ENCODE measurements around the gene SCO1. TPM values are rescaled to one million over a fixed set of nuclear protein-coding genes. Genes with fewer than 3 reads are reported as not detected.

Gene SCO1
- total and polyA plus RNA-seq, 10 of the 15 experiments (the other 5 are each of a cell fraction or from before 2014, with no cell fraction given) = 8.2 to 73.0 (median 37.1) TPM

GRCh38 chr17:10622617-10623485 lies 74.5 kb downstream of the SCO1 start (continued):
- TF ChIP-seq, protein P1, sequence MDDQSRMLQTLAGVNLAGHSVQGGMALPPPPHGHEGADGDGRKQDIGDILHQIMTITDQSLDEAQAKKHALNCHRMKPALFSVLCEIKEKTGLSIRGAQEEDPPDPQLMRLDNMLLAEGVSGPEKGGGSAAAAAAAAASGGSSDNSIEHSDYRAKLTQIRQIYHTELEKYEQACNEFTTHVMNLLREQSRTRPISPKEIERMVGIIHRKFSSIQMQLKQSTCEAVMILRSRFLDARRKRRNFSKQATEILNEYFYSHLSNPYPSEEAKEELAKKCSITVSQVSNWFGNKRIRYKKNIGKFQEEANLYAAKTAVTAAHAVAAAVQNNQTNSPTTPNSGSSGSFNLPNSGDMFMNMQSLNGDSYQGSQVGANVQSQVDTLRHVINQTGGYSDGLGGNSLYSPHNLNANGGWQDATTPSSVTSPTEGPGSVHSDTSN (IDR thresholded peaks at IDR 0.05; ENCODE audit: insufficient replicate concordance, low read depth, low read length) = no peak
- no peak for TF ChIP-seq ZNF384 (IDR thresholded peaks at IDR 0.05; ENCODE audit: borderline replicate concordance, low read depth, low read length)
- no peak for TF ChIP-seq TBL1XR1 (IDR thresholded peaks at IDR 0.05; ENCODE audit: low read depth, low read length)
- no peak for TF ChIP-seq NR2F1 (conservative IDR thresholded peaks at IDR 0.05)

Other genes with a start within 250 kb of the SCO1 start
Only the 7 nearest of the 8 such genes appear.
- not detected in 2 replicates for gene MYH1, start 179.0 kb downstream of the SCO1 start, total RNA-seq (2014; rRNA removed)
- gene MYH1, start 179.0 kb downstream of the SCO1 start, total RNA-seq (2014; rRNA removed; fragmentation: Illumina TruSeq; extraction: Trizol) = not detected in 2 replicates
- gene MYH1, start 179.0 kb downstream of the SCO1 start, total RNA-seq (2021) = not detected in 2 replicates
- 0.01 TPM in 1 of 2 replicates, not detected in the other for gene MYH1, start 179.0 kb downstream of the SCO1 start, polyA plus RNA-seq (2011; rRNA removed)
- gene MYH1, start 179.0 kb downstream of the SCO1 start, polyA plus RNA-seq (2014; fragmentation: Illumina TruSeq; extraction: Trizol) = not detected in 2 replicates
- gene MYH1, start 179.0 kb downstream of the SCO1 start, polyA plus RNA-seq (2014; fragmentation: Nextera tagmentation; extraction: Ambion mirVana) = not detected
- gene MYH1, start 179.0 kb downstream of the SCO1 start, polyA plus RNA-seq (2014; rRNA removed) = not detected in 2 replicates
- gene MYH1, start 179.0 kb downstream of the SCO1 start, polyA plus RNA-seq (2016; fragmentation: Nextera tagmentation; extraction: Ambion mirVana) = not detected
- not detected in 2 replicates for gene MYH2, start 147.9 kb downstream of the SCO1 start, total RNA-seq (2014; rRNA removed)
- gene MYH2, start 147.9 kb downstream of the SCO1 start, total RNA-seq (2014; rRNA removed; fragmentation: Illumina TruSeq; extraction: Trizol) = not detected in 2 replicates
- not detected in 2 replicates for gene MYH2, start 147.9 kb downstream of the SCO1 start, total RNA-seq (2021)
- not detected in 2 replicates for gene MYH2, start 147.9 kb downstream of the SCO1 start, polyA plus RNA-seq (2011; rRNA removed)
- gene MYH2, start 147.9 kb downstream of the SCO1 start, polyA plus RNA-seq (2014; fragmentation: Illumina TruSeq; extraction: Trizol) = not detected in 2 replicates
- not detected for gene MYH2, start 147.9 kb downstream of the SCO1 start, polyA plus RNA-seq (2014; fragmentation: Nextera tagmentation; extraction: Ambion mirVana)
- gene MYH2, start 147.9 kb downstream of the SCO1 start, polyA plus RNA-seq (2014; rRNA removed) = not detected in 2 replicates
- not detected for gene MYH2, start 147.9 kb downstream of the SCO1 start, polyA plus RNA-seq (2016; fragmentation: Nextera tagmentation; extraction: Ambion mirVana)
- gene MYH3, start 40.2 kb downstream of the SCO1 start, total RNA-seq (2014; rRNA removed) = 0.17 and 1.5 TPM in 2 replicates
- gene MYH3, start 40.2 kb downstream of the SCO1 start, total RNA-seq (2014; rRNA removed; fragmentation: Illumina TruSeq; extraction: Trizol) = 0.31 and 1.0 TPM in 2 replicates
- gene MYH3, start 40.2 kb downstream of the SCO1 start, total RNA-seq (2021) = 1.1 and 1.4 TPM in 2 replicates
- 0.98 and 1.2 TPM in 2 replicates for gene MYH3, start 40.2 kb downstream of the SCO1 start, polyA plus RNA-seq (2011; rRNA removed)
- gene MYH3, start 40.2 kb downstream of the SCO1 start, polyA plus RNA-seq (2014; fragmentation: Illumina TruSeq; extraction: Trizol) = 0.82 and 1.3 TPM in 2 replicates
- under 1 TPM; 0.14 to 0.69 TPM for gene MYH3, start 40.2 kb downstream of the SCO1 start, polyA plus RNA-seq (2014; fragmentation: Nextera tagmentation; extraction: Ambion mirVana)
- gene MYH3, start 40.2 kb downstream of the SCO1 start, polyA plus RNA-seq (2014; rRNA removed) = 0.36 and 0.53 TPM in 2 replicates
- under 1 TPM; 0.72 to 0.96 TPM for gene MYH3, start 40.2 kb downstream of the SCO1 start, polyA plus RNA-seq (2016; fragmentation: Nextera tagmentation; extraction: Ambion mirVana)
- gene ADPRM, start 61 bp upstream of the SCO1 start, total RNA-seq (2014; rRNA removed) = 8.7 TPM in 2 replicates
- 11.0 and 11.7 TPM in 2 replicates for gene ADPRM, start 61 bp upstream of the SCO1 start, total RNA-seq (2014; rRNA removed; fragmentation: Illumina TruSeq; extraction: Trizol)
- gene ADPRM, start 61 bp upstream of the SCO1 start, total RNA-seq (2021) = 7.1 TPM in 2 replicates
- gene ADPRM, start 61 bp upstream of the SCO1 start, polyA plus RNA-seq (2011; rRNA removed) = 13.8 and 18.4 TPM in 2 replicates
- 8.8 and 11.4 TPM in 2 replicates for gene ADPRM, start 61 bp upstream of the SCO1 start, polyA plus RNA-seq (2014; fragmentation: Illumina TruSeq; extraction: Trizol)
- gene ADPRM, start 61 bp upstream of the SCO1 start, polyA plus RNA-seq (2014; fragmentation: Nextera tagmentation; extraction: Ambion mirVana) = 10 to 100 TPM; 14.2 to 18.4 TPM
- gene ADPRM, start 61 bp upstream of the SCO1 start, polyA plus RNA-seq (2014; rRNA removed) = 5.4 and 7.5 TPM in 2 replicates
- 1 to 10 TPM; 8.0 to 8.3 TPM for gene ADPRM, start 61 bp upstream of the SCO1 start, polyA plus RNA-seq (2016; fragmentation: Nextera tagmentation; extraction: Ambion mirVana)
- gene TMEM220, start 32.5 kb upstream of the SCO1 start, total RNA-seq (2014; rRNA removed) = 0.06 TPM in 1 of 2 replicates, not detected in the other
- 0.04 TPM in 1 of 2 replicates, not detected in the other for gene TMEM220, start 32.5 kb upstream of the SCO1 start, total RNA-seq (2014; rRNA removed; fragmentation: Illumina TruSeq; extraction: Trizol)
- gene TMEM220, start 32.5 kb upstream of the SCO1 start, total RNA-seq (2021) = not detected in 2 replicates
- 0.05 TPM in 1 of 2 replicates, not detected in the other for gene TMEM220, start 32.5 kb upstream of the SCO1 start, polyA plus RNA-seq (2011; rRNA removed)
- 0.04 TPM in 1 of 2 replicates, not detected in the other for gene TMEM220, start 32.5 kb upstream of the SCO1 start, polyA plus RNA-seq (2014; fragmentation: Illumina TruSeq; extraction: Trizol)
- under 1 TPM; 0.02 to 0.07 TPM for gene TMEM220, start 32.5 kb upstream of the SCO1 start, polyA plus RNA-seq (2014; fragmentation: Nextera tagmentation; extraction: Ambion mirVana)
- 0.06 and 0.63 TPM in 2 replicates for gene TMEM220, start 32.5 kb upstream of the SCO1 start, polyA plus RNA-seq (2014; rRNA removed)
- under 1 TPM; 0.17 to 0.30 TPM for gene TMEM220, start 32.5 kb upstream of the SCO1 start, polyA plus RNA-seq (2016; fragmentation: Nextera tagmentation; extraction: Ambion mirVana)
- gene TMEM238L, start 106.6 kb upstream of the SCO1 start, total RNA-seq (2014; rRNA removed) = not detected in 2 replicates
- not detected in 2 replicates for gene TMEM238L, start 106.6 kb upstream of the SCO1 start, total RNA-seq (2014; rRNA removed; fragmentation: Illumina TruSeq; extraction: Trizol)
- gene TMEM238L, start 106.6 kb upstream of the SCO1 start, total RNA-seq (2021) = not detected in 2 replicates
- gene TMEM238L, start 106.6 kb upstream of the SCO1 start, polyA plus RNA-seq (2011; rRNA removed) = not detected in 2 replicates
- not detected in 2 replicates for gene TMEM238L, start 106.6 kb upstream of the SCO1 start, polyA plus RNA-seq (2014; fragmentation: Illumina TruSeq; extraction: Trizol)
- not detected for gene TMEM238L, start 106.6 kb upstream of the SCO1 start, polyA plus RNA-seq (2014; fragmentation: Nextera tagmentation; extraction: Ambion mirVana)
- not detected in 2 replicates for gene TMEM238L, start 106.6 kb upstream of the SCO1 start, polyA plus RNA-seq (2014; rRNA removed)
- gene TMEM238L, start 106.6 kb upstream of the SCO1 start, polyA plus RNA-seq (2016; fragmentation: Nextera tagmentation; extraction: Ambion mirVana) = not detected
- not detected in 2 replicates for gene PIRT, start 140.6 kb upstream of the SCO1 start, total RNA-seq (2014; rRNA removed)
- not detected in 2 replicates for gene PIRT, start 140.6 kb upstream of the SCO1 start, total RNA-seq (2014; rRNA removed; fragmentation: Illumina TruSeq; extraction: Trizol)
- gene PIRT, start 140.6 kb upstream of the SCO1 start, total RNA-seq (2021) = not detected in 2 replicates
- not detected in 2 replicates for gene PIRT, start 140.6 kb upstream of the SCO1 start, polyA plus RNA-seq (2011; rRNA removed)
- not detected in 2 replicates for gene PIRT, start 140.6 kb upstream of the SCO1 start, polyA plus RNA-seq (2014; fragmentation: Illumina TruSeq; extraction: Trizol)
- not detected for gene PIRT, start 140.6 kb upstream of the SCO1 start, polyA plus RNA-seq (2014; fragmentation: Nextera tagmentation; extraction: Ambion mirVana)
- gene PIRT, start 140.6 kb upstream of the SCO1 start, polyA plus RNA-seq (2014; rRNA removed) = not detected in 2 replicates
- not detected for gene PIRT, start 140.6 kb upstream of the SCO1 start, polyA plus RNA-seq (2016; fragmentation: Nextera tagmentation; extraction: Ambion mirVana)

All from GM12878 (cell line).